DMS53 (cell line): ENCODE data around the gene PDE10A.
A peak's percentile ranks its signal among the peaks of the same experiment; 100 is the strongest.

ENCODE experiments used
- DNase-seq: peaks from one replicate; lab custom pipeline; 2025; lab: John Stamatoyannopoulos, UW

The PDE10A gene

DNA sequence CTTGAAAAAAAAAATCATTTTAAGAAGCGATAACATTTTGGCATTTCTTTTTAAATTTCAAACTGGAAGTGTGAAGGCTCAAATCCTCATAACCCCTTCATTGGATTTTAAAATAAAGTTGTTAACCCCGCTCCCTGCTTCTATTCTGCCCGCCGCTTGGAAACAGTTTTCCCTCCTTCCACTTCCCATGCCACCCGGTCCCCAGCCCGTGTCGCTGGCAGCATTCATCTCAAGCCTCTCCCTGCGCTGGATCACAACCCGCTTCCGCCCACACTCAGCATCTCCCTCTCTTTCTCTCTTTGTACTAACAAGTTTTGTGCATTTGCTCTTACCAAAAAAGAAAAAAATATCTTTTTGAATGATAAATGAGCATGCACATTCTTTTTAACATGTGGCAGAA is 15.4 kb upstream of the PDE10A start:
- DNase-seq, result no peak

DNA sequence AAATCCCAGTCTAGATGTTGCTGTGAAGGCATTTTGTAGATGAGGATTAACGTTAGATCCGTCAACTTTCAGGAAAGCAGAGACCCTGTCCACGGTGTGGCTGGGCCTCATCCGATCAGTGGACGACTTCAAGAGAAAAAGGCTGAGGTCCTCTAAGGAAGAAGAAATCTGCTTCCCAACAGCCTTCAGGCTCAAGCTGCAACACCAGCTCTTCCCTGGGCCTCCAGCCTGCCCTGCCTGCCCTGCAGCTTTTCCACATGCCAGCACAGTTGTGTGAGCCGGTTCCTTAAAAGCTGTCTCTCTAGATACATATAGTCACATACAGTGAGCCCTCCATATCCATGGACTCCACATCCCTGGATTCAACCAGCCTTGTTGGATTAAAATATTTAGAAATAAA is 14.1 kb upstream of the PDE10A start:
- peak; percentile 15 for DNase-seq

DNA sequence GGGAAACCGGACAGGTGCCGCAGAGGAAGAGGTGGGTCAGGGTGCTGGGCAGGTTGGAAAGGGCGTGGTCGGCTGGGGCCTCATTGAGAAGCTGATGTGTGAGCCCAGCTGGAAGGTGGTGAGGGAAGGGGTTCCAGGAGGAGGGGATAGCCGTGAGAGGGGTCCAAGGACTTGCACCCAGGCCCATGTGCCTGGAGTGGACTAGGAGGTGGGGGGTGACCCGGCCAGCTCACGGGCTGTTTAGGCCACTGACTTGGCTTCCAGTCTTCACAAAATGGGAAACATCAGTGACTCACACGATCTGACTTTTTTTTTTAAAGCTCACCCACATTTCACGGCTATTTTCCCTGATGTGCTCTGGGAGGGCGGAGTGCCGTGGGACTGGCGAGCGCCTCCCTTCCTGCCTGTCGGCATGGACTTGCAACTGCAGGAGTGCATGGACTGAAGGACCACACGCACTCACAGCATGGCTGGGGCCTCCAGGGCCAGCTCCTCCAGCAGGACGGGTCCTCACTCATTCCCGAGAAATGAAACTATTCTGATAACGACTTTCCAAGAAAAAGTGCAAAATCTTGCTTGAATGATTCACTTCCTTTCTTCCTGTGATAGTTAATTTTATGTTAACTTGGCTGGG is 13.5 kb upstream of the PDE10A start:
- DNase-seq, result peak; percentile 89

DNA sequence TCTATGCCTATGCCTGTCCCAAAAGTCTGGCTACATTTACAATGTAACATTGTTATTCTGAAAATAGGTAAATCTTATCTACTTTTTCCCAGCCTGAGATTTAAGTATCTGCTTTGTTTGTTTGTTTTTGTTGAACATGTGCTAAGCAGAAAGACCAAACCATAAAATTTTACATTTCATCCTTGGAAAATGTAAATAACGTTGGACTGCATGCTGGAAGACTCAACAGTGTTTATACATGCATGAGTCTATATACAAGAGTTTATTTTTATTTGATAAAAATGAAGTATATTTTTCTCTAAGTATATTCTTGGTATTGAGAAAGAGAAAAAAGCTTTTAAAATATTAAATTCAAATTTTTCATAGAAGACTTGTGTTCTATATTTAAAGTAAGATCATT is 12.1 kb upstream of the PDE10A start:
- DNase-seq, result no peak

DNA sequence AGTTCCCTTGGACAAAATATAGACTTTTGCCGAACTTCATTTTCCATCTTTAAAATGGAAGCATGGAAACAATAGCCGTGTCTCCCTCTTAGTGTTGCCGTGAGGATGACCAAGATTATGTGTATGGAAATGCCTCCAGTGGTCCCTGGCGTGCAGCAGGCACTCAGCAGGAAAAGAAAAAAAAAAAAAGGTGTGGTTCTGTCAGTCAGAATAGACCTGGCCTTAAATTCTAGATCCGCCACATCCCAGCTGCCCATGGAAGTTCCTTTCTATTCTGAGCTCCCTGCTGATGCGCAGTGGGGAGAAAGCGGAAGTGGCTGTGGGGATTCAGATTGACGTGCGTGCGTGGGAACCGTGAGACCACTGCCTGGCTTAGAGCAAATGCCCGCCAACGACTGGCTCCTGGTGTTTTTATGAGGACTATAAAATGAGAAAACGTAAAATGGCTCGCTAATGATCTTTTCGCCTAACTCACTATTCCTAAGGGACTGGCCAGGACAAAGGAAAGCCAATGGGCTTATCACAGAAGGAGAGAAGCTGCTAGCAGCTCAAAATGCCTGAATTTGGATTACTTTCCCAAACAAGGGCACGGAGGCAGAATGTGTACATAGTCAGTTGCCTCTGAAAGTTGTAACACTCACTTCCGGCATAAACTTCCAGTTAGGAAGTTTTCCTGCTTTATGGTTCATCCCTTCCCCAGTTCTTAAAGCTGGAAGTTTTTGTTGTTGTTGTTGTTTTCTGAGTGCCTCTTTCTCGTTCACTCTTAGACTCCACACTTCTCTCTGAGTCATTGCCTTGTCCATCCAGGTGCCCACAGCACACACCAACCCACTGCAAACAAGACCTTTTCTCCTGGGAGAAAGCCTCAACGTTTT is 11.4 kb upstream of the PDE10A start:
- DNase-seq, result no peak

DNA sequence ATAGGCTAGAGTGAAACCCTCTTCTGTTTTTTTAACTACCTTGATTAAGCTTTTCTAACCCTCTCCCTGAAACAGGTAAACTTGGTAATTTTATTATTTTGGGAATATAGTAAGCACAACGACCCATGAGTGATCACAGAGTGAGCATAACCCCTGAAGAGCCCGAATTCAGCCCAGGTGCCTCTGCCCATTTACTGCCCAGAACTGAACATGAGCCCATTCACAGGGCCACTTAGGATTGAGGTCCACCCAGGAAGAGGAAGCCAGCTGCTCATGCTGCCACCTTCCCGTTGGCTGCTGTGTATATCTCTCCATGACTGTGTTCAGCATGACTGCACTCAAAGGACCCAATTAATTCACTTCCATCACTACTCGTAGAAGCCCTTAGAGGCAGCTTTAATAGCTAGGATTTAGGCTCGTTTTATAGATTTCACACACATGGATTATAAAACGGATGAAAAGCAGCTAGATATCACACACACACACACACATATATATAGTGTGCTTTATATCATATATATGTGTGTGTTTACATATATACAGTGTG is 8.3 kb upstream of the PDE10A start:
- DNase-seq, result peak; percentile 78

DNA sequence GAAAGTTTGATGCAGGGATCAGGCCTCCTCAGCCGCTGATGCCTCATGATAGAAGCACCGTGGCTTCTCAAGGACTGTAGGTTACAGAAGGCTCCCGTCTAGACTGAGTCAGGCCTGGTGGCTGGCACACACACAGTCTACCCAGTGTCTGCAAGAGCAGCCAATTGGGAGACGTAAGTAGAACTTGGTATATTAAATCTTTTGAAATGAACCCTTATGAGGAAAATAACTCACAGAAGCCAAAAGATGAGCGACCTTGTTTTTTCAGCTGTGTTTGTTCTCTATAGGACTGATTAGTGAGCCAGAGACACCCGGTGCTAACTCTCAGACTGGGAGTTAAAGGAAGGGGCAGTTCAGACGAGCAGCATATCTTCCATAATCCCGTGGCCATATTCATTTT is 5.9 kb upstream of the PDE10A start:
- peak; percentile 57 for DNase-seq

DNA sequence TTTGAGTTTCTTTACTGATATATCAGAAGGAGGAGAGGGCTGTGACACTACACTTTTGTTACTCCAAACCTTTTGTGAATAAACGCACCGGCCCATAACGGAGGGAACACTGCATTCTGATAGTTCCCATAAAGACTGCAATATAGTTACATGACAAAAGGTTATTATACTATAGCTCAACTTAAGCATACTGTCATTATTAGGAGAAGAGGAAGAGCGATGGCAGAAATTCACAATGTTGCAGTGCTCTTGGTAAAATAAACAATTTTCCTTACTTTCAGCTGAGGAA is 2.3 kb upstream of the PDE10A start:
- DNase-seq, result no peak

DNA sequence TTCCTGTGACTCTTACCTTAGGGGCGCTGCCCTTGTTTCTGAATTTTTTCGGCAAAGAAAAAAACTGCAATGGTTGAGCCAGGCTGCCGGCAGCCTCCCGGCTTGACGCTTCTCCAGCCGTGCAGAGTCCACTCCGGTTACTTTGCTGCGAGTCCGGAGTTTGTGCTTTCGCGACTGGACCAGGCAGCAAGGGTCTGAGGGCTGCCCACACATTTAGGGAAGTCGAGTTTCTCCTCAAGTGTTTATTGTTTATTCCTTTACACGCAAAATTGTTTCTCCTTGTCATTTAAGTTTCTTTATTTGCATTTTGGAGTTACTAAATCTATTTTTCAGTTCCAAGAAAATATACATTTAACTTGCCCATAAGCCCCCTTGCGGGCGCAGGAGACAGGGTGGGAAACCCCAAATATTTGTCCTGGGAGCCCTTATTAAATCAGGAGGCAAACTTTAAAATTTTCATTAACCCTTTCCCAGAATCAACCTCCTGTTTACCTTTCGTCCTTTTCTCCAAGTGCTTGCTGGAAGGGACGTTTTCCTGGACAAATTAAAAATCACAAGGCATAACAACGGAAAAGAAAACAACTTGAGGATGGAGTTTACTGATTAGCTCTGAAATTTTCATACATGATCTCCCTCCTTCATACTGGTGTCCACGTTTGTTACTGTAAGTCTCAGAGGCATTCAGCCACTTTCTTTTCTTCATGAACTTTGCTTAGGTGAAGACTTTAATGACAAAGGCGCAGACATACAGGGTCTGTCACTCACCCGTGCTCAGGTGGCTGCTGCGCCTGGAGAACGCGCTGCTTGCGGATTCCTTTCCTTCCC is 1.7 kb upstream of the PDE10A start:
- peak; percentile 55 for DNase-seq

DNA sequence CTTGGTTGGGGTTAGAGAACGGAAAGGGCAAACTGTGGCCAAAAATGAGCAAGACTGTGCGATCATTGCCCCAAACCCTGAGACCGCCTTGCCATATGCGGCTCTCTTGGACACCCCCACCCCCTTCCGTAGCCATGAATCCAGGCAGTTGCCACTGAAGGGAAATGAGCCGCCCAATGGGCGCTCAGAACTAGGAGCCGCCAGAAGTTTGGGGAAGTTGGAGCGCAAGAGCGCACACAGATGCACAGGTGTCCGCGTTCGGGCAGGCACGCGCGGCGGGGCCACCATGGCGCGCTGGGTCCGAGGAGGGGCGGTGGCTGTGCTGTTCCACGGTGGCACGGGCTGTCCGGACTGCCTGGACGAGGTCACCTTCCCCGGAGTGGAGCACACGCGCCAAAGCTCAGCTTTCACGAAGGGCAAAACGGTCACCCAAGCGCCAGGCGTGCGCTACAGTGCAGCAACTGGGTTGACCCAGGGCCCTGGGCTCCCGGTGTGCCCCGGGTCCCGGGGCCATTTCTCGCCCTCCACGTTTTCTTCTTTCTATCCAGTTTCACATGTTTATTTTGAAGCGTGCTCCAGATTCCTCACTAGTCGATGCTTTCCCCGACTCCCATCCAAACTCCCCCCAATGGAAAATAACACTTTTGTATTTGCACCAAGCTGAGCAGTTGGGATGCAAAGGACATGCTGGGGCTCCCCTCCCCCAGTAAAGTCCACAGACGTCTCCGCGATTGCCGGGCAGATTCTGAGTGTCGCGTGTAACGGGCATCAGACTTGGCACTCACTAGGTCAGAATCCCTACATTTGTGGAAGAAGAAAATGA is 906 bp upstream of the PDE10A start:
- DNase-seq, result peak; percentile 72

DNA sequence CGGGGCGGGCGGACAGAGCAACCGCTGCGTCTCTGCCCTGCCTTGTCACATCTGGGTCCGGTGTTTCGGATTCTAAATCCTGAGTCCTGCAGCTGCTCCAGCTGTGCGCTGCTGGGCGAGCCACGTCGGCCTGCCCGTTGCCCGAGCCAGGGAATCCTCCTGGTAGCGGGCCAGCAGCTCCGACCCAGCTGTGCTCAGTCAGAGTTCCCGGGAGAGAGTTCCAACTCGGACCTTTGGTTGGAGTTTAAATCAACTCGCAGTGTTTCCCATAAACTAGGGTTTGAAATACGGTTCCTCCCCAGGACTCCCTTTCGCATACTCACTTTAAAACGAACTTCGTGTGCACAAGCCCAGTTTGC is 315 bp upstream of the PDE10A start:
- peak; percentile 78 for DNase-seq

DNA sequence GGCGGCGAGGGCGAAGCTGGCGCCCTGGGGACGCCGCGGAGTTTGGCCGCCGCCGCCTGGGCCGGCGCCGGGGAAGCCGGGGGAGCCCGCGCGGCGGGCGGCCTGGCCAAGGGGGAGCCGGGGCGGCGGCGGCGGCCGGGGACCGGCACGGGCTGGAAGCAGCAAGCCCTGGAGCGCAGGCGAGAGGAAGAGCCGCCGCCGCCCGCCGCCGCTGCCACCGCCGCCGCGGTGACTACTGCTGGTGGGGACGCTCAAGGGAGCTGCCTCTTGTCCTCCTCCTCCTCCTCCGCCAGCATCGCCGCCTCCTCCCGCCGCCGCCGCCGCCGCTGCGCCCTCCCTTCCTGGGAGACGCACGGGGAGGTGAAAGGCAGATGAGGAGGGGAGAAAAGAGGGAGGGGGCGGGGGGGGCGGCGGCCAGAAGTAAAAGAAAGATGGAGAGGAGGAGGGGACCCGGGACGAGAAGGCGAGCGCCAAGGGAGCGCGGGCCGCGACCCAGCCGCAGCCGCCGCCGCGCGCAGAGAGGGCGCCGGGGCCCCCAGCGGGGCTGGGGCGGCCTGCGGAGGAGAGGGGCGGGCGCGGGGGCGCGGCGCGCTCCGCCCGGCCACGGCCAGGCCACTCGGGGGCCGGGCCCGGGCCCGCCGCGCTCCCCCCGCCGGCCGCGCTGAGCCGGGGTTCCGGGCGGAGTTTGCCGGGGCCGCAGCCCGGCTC is 846 bp downstream of the PDE10A start:
- peak; percentile 71 for DNase-seq

DNA sequence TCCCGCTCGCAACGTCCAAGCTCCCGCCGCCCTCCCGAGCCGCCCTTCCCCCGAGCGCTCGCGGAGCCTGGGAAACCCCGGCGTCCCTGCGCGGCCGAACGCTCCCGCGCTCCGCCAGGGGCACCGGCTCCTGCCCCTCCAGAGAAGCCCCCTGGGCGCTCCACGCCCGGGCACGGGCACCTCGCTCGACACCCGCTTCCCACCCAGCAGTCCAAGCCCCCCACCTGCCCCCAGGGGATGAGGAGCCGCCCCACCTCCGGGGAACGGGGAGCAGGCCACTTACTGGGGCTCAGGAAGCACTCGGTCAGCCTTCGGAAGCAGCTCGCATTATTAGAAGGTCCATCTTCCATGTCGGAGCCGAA is 1.4 kb downstream of the PDE10A start:
- no peak for DNase-seq

DNA sequence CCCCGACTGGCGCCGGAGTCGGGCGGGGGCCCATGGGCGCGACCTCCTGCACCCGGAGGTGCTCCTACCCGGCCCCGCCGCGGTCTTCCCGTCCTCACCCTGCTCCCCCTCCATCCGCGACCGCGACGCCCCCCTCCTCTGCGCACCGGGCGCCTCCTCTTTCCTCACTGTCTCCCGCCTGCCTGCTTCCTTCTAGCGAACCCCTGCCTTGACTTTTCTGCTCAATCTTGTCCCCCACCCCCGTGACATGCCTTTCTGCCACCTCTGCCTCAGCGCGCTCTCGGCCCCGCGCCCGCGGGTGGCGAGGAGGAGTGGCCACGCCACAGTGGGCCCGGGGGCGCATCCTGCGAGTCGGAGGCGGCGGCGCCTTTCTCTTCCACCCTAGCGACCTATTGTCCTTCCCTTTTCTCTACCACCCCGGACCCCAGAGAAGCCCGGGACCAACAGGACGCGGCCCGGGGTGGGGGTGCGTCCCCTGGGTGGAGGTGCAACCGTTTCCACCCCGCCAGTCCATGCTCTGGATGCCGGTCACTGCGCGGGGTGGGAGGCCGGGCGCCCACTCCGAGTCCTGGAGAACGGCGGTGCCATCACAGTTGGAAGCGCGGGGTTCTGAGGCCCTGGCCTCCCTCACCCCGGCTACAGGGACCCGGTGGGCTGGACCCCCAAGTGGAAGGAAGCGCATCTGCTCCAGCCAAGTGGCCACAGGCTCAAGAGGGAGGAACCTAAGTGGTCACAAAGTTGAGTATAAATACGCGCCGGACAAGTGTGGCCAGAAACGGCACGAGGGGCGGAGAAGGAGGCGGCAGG is 2.0 kb downstream of the PDE10A start:
- DNase-seq, result peak; percentile 57

DNA sequence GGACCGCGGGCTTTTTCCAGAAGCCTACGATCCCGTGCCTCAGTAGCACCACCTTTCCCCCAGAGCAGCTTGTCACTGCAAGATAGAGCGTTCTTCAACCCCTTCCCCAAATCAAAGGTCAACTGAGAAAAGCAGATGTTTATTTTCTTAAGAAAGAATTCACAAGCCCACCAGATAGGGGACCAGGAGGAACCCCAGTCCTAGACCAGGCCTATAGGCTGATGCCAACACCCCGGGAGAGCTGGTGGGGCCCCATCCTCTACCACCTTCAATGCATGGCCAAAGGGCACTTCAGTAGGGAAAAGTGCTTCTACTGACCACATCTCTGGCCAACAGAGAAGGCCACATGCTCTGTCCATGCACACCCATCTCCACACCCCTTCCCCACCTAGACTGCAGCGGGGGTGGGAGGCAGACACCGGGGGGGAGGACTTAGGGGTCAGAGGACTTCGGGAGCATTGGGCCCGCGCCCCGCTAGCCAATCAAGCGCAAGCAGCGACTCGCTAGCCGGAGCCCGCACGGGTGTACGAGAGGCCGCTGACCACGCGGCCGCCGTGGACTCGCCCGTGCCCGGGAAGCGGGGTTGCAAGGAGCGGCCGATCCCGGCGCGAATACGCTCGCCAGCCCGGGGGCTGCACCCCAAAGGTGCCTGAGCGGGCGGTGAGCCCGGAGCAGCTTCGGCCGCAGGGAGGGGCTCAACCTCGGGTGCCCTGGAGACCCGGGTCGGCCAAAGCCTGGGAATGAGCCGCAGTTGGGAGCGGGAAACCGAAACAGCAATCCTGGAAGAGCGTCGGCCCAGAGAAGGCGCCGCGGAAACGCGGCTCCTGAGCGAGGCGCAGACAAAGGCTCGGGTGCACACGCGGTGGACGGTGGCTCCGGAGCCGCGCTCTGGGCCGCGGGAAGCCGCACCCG is 2.8 kb downstream of the PDE10A start:
- DNase-seq, result peak; percentile 70

DNA sequence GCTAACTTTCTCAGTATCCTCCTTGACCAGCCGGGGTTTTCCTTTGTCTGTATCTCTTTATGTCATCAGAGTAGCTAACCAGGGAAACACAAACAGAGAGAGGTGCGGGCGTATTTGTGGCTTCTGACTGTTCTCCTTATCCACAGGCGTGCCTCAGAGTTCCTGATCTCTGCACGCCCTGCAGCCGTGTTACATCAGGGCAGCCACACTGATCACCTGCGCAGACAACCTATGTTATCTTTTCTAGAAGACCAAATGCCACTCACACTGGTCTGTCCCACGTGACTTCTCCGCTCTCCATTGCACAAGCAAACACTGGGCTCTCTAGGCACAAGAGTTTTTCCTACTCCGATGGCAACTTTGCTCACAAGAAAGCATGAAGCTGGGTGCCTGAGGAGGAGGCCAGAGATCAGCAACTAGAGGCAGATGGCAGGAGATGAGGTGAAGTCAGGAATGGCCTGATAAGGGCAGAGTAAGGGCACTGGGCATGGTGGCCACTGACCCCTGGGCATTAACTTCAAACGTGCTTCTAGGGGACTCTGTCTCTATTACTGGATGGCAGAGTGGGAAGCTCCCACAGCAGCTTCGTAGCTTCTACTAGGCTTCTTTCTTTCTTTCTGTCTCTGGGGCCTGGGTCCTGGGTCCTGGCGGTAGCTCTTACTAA is 4.5 kb downstream of the PDE10A start:
- peak; percentile 6 for DNase-seq

DNA sequence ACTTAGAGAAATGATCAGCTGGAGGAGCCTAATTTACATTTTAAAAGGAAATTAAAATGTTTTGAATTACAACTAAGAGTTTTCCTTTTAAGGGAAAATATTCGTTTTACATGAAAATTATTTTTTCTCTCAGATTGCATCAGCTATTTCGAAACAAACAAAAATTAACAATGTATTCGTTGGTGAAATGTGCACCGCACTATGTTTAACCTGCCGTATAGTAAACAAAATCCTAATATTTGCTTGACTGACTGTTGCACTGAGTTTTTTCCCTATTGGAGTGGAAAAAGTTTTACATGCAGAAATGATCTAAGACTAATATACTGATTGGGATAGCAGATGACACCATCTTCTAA is 5.7 kb downstream of the PDE10A start:
- DNase-seq, result no peak

DNA sequence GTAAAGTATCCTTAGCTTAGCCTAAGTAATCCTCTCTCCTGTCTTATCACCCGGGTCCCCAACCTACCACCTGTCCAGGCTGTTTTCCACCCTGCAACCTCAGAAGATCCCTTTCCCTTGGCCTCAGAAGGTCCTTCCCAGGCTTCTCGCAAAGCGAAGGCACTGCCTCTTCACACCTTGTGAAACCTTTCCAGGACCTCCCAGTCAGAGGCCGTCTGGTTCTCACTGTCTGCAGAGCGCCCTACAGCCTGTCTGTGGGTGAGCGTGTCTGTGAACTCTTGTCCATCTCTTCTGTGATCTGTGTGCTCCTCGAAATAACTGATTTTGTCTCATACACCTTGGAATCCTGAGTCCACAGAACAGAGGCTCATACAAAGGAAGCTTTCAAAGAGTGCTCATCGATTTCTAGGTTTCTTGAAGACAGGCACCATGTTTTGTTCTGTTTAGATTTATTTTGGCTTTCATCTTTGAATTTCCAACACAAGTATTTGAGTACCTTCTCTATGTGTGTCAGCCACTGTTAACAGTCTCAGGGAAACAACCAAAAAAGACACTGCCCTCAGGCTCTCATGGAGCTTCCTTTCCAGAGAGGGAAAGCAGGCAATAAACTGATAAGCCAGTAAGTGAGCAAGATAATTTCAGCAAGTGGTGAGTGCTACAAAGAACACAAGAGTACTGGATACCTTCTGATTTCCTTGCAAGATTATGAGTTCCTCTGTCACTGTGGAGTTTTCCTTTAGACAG is 6.3 kb downstream of the PDE10A start:
- no peak for DNase-seq
